Measurements from ENCODE around the gene SCUBE1.

The SCUBE1 gene

GRCh38 chr22:43179146-43179910 is 163.8 kb downstream of the SCUBE1 start:
- no peak for DNase-seq (ENCODE audit: low read depth in 1 of 2, low spot score in 1 of 2)

- no peak for DNase-seq (ENCODE audit: low read depth in 1 of 2, low spot score in 1 of 2)
These were observed 165.7 kb downstream of the SCUBE1 start for GRCh38 chr22:43177479-43177878.

GRCh38 chr22:43176090-43176489 is 167.1 kb downstream of the SCUBE1 start:
- DNase-seq (ENCODE audit: low read depth in 1 of 2, low spot score in 1 of 2) = no peak

GRCh38 chr22:43174941-43175531 is 168.1 kb downstream of the SCUBE1 start:
- no peak for DNase-seq (ENCODE audit: low read depth in 1 of 2, low spot score in 1 of 2)

- no peak for DNase-seq (ENCODE audit: low read depth in 1 of 2, low spot score in 1 of 2)
These were observed 169.0 kb downstream of the SCUBE1 start for GRCh38 chr22:43173976-43174720.

- DNase-seq (ENCODE audit: low read depth in 1 of 2, low spot score in 1 of 2) = no peak
These were observed 169.6 kb downstream of the SCUBE1 start for GRCh38 chr22:43173566-43173965.

- no peak for DNase-seq (ENCODE audit: low read depth in 1 of 2, low spot score in 1 of 2)
These were observed 171.0 kb downstream of the SCUBE1 start for GRCh38 chr22:43172191-43172590.

- DNase-seq (ENCODE audit: low read depth in 1 of 2, low spot score in 1 of 2) = no peak
These were observed 171.6 kb downstream of the SCUBE1 start for GRCh38 chr22:43171607-43172006.

GRCh38 chr22:43171019-43171491 is 172.1 kb downstream of the SCUBE1 start:
- no peak for DNase-seq (ENCODE audit: low read depth in 1 of 2, low spot score in 1 of 2)

GRCh38 chr22:43170131-43170480 is 173.1 kb downstream of the SCUBE1 start:
- no peak for DNase-seq (ENCODE audit: low read depth in 1 of 2, low spot score in 1 of 2)

GRCh38 chr22:43169310-43170130 is 173.7 kb downstream of the SCUBE1 start:
- no peak for DNase-seq (ENCODE audit: low read depth in 1 of 2, low spot score in 1 of 2)

- DNase-seq (ENCODE audit: low read depth in 1 of 2, low spot score in 1 of 2) = no peak
These were observed 174.5 kb downstream of the SCUBE1 start for GRCh38 chr22:43168471-43169309.

- no peak for DNase-seq (ENCODE audit: low read depth in 1 of 2, low spot score in 1 of 2)
These were observed 176.1 kb downstream of the SCUBE1 start for GRCh38 chr22:43167001-43167589.

GRCh38 chr22:43166132-43166930 is 176.8 kb downstream of the SCUBE1 start:
- DNase-seq (ENCODE audit: low read depth in 1 of 2, low spot score in 1 of 2) = no peak

- no peak for DNase-seq (ENCODE audit: low read depth in 1 of 2, low spot score in 1 of 2)
These were observed 178.5 kb downstream of the SCUBE1 start for GRCh38 chr22:43164636-43165035.

GRCh38 chr22:43163241-43163795 is 179.9 kb downstream of the SCUBE1 start:
- DNase-seq (ENCODE audit: low read depth in 1 of 2, low spot score in 1 of 2) = no peak

GRCh38 chr22:43162412-43163150 is 180.6 kb downstream of the SCUBE1 start:
- DNase-seq (ENCODE audit: low read depth in 1 of 2, low spot score in 1 of 2) = no peak

- DNase-seq (ENCODE audit: low read depth in 1 of 2, low spot score in 1 of 2) = no peak
These were observed 182.6 kb downstream of the SCUBE1 start for GRCh38 chr22:43160497-43161126.

Measured in activated T-helper 1 cell treated with anti-CD3 and anti-CD28 coated beads, Interleukin-2, amount 50 U/mL, for 16 hours (primary cell).